Activated T-cell treated with anti-CD3 and anti-CD28 coated beads, Interleukin-2, amount 50 U/mL, for 1 hour (primary cell): ENCODE measurements around the gene PILRA.

Experiments
- DNase-seq: peaks from one replicate; pipeline ENCODE4 v3.0.0-alpha.2; 2020

The PILRA gene

DNA sequence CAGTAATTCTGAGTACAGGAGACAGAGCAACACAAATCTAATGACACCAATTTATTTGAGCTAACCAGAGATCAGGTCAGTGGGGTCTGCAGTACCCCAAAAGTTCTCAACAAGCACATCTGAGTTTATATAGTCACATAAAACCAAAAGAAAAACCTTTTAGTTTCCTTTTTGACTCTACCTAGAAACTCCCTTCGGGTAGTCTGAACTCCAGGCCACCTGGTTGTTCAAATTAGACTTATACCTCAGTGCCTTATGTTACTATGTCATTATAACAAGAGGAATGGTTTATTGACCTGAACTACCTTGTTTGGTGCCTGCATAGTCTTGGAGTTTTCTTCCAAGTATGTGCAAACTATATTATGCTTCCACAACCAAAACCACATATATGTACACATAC, 40.6 kb downstream of the PILRA start:
- DNase-seq: no peak

DNA sequence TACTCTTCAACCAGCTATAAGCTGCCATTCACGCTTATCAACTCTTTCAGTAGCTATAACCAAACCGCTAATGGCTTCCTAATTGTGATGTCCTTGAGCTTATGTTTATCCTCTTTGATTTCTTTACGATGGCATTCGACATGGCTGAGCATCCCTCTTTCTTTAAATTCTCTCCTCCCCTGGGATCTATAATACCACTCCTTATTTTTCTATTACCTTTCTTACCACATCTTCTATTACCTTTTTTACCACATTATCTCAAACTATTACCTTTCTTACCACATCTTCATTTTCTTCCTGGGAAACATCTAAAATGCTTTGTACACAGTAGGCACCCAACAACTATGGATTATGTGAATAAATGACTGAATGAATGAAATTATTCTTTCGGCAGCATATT, 42.2 kb downstream of the PILRA start:
- no peak for DNase-seq

DNA sequence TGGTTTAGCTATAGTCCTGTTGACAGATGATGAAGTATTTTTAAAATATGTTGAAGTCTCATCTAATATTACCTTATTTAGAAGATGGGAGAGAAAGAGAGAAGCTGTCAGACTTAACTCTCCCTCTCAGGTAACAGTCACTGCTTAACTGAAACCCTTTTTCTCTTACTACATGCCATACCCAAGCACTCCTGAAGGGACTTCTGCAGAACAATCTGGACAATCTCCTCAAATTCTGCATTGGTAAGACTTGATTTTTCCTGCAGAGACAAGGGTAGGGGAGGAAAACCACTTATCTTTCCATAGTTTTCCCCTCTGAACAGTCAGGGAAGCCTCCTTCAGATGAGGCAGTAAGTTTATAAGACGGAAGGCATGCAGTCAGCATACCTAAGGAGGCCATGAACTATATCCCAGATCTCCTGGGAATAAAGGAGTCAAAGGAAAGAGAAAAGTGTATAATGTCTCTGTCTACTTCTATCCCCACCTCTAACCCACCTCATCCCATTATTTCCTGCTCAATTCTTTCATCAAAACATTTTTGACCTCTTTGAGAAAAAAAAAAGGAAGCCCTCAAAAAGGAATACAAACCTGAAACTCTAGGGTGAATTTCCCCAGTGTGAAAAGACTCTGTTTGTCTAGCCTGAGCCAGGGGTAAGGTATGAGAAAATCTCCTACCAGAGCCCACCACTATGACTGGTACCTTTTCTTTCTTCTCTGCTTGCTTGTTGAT, 45.8 kb downstream of the PILRA start:
- no peak for DNase-seq

DNA sequence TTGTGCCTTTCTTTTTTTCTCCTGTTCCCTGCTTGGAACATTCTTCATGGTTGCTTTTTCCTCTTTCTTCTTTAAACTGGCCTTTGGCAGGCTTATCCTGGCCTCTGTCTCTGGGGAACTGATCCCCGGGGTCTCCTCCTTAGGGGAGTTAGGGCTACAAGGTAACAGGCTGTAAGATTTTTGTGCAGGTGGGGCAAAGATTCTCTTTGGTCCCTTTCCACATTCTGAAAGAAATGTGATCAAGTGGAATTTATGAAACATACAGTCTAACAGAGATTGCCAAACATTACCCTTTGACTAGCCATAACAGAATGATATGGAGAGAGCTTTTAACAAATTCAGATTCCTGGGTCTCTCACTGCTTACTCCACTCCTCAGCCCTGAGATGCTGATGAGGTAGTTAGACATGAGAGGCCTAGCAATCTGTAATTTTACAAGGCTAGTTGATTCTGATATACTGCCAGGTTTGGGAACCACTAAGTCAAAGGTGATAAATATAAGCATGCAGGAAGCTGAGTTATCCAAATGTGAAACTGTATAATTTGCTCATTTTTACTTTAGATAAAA, 46.5 kb downstream of the PILRA start:
- DNase-seq: no peak

DNA sequence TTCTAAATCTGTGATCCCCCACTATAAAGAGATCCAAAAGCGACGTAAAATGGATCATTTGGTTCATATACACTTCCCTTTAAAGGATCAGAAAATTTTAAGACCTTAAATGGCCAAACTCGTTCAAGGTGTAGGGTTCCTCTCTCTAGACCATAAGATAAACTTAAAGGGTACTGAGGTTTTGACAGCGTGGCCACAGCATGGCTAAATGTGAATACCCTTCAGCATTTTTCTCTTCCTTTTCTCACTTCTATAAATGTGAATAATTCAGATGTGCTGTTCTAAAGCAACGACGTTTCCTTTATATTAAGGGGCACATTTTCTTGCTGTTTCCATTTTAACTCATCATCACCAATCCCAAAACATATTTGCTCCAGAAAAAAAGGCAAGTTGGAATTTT, 50.0 kb downstream of the PILRA start:
- no peak for DNase-seq

DNA sequence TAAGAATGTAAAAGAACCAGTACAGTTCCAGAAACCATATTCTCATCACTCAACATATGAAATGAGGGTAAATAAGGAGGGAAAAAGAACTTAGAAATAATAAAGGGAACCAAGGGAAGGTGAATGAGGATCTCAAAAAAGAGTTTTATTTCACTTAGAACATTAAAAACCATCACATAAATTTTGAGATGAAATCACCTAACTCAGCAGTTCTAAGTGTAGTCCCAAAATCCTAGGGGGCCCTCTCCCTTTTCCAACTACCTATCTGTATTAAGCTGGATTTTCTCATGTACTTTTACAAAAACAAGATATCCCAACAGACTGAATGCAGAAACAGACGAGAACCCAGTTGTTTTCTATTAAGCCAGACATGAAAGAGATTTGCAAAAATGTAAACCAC, 52.1 kb downstream of the PILRA start:
- DNase-seq: no peak

DNA sequence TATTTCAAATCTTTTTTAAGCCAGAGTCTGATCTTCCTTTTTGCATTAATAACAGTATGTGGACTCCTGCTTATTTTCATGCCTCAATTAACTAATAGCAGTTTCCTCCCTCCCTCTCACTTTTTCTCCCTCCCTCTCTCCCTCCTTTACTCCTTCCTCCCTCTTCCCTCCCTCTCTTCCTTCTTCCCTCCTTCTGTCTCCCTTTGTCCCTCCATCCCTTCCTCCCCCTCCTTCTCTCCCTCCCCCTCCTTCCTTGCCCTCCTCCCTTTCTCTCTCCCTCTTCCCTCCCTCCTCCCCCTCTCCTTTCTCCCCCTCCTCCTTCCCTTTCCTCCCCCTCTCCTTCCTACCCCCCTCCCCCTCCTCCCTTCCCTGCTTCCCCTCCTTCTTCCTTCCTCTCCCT, 53.2 kb downstream of the PILRA start:
- no peak for DNase-seq

DNA sequence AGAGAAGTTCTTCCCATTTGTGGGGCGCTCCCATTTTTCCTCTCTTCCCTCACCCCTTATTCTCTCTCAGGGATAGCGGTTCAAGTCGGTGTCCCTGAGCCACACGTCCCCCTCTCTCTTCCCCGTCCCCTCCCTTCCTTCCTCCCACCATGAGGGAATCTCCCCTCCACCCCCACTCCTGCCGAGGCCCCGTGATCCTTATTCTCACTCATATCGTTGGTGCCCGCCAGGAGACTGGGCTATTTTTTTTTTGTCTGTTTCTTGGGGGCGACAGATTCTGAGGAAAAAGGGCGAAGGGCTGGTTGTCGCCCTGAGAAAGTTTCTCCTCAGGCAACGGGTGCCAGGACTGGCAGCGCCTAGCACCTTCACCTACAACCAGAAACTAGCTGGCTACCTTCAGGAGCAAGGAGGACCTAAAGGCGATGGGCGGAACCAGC, 54.5 kb downstream of the PILRA start:
- DNase-seq: no peak

DNA sequence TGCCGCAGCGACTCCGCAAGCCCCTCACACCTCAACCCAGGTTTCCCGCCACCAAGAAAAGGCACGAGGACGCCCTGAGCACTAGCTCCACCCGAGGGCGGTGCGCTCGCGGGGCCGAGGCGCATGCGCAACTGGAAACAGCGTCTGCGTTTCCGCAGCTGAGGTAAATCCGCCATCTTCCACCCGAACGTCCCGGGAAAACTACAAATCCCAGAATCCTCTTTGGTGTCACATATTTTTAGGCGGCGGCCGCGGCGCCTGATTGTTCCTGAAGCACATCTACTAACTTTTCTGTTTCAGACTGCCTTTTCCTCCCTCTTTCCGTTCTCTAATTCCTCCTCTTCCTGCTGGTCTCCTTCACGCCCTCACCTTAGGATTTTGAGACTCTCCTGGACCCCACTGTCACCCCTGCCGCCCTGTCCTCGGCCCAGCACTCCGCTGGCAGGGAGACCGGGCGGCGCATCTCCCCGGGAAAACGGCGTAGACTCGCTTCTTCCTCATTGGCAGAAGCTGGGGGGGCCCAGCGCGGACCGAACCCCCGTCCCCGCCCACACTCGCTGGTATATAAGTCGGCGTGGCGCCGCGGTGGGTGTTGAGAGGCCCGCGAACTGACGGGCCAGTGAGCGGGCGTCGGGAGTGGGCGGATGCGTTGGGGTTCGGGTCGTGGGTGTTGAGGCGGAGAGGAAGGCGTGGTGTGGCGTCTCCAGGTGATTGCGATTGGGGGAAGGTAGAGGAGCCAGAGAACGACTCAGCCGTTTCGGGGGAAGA, 55.1 kb downstream of the PILRA start, which contains the start of gene ZCWPW1:
ZCWPW1 (minus strand) TSS at position 505 of the 768 bp plus-strand sequence. CDS start 8,054 bp downstream, outside the sequence.
- peak; percentile 98 for DNase-seq

DNA sequence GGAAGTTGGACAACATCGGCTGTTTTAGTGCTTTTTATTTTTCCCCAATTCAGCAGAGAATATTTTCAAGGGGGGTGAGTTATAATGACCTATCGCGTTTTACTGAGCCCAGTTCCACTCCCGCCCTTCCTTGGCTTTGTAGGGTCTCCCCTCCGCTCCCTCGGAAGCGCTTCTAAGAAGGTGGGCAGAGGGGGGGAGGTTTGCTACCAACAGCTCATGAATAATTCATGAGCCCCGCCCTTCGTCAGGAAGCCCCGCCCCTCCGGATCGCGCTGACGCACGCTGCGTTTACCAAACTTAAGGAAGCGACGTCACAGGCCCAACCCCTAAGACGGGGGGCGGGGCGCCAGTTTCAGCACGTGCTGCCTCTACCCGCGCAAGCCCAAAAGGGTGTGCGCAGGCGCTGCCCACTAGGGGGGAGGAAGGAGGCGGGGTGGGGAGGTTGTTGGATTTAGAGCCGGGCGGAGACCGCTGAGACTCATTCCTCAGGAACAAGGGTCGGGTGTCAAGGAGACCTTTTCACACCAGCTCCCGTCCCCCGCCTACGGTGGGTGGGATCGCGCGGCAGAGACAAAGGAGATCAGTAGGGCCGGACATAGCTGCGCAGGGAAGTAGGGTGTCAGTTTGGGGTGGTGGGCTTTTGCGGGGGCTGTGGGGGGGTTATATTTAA, 55.8 kb downstream of the PILRA start:
- DNase-seq: peak; percentile 100

DNA sequence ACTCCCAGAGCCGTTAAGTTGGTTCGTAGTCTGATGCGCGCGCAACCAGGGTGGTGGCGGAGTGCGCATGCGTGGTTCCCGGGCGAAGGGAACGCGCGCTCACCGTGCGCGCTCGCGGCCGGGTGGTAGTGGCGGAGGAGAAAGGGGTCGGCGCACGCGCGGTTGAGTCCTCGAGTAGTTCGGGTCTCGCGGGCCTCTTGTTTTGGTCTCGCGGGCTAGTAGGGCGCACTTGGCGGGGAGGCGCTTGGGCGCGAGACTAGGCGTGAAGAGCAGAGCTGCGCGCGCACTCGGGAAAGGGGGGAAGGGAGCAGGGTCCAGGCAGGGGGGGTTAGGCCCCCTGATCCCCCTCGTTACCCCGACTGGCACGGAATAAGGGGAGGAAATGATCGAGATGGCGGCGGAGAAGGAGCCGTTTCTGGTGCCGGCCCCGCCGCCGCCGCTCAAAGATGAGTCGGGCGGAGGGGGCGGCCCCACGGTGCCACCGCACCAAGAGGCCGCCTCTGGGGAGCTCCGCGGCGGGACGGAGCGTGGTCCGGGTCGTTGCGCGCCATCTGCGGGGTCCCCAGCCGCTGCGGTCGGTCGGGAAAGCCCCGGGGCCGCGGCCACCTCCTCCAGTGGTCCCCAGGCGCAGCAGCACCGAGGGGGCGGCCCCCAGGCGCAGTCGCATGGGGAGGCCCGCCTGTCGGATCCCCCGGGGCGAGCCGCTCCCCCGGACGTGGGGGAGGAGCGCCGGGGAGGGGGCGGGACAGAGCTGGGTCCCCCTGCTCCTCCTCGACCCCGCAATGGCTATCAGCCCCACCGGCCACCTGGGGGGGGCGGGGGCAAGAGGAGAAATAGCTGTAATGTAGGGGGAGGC, 56.6 kb downstream of the PILRA start, which contains the start of gene MEPCE:
MEPCE (plus strand) TSS at position 195 of the 856 bp plus-strand sequence; CDS start at position 383, 188 bp downstream.
- DNase-seq: peak; percentile 98

DNA sequence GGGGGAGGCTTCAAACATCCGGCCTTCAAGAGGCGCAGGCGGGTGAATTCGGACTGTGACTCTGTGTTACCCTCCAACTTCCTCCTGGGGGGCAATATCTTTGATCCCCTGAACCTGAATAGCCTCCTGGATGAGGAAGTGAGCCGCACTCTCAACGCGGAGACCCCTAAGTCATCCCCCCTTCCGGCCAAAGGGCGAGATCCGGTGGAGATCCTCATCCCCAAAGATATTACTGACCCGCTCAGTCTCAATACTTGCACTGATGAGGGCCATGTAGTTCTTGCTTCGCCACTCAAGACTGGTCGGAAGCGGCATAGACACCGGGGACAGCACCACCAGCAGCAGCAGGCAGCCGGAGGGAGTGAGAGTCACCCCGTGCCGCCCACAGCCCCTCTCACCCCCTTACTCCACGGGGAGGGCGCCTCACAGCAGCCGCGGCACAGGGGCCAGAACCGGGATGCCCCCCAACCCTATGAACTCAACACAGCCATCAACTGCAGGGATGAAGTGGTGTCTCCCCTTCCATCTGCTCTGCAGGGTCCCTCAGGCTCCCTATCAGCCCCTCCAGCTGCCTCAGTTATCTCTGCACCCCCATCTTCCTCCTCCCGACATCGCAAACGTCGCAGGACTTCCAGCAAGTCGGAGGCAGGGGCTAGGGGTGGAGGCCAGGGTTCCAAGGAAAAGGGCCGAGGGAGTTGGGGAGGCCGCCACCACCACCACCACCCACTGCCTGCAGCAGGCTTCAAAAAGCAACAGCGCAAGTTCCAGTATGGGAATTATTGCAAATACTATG, 57.4 kb downstream of the PILRA start:
- DNase-seq: peak; percentile 46

DNA sequence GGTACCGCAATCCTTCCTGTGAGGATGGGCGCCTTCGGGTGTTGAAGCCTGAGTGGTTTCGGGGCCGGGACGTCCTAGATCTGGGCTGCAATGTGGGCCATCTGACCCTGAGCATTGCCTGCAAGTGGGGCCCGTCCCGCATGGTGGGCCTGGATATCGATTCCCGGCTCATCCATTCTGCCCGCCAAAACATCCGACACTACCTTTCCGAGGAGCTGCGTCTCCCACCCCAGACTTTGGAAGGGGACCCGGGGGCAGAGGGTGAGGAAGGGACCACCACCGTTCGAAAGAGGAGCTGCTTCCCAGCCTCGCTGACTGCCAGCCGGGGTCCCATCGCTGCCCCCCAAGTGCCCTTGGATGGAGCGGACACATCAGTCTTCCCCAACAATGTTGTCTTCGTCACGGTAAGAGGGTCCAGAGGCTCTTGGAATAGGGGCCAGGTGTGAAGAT, 58.0 kb downstream of the PILRA start:
- peak; percentile 31 for DNase-seq

DNA sequence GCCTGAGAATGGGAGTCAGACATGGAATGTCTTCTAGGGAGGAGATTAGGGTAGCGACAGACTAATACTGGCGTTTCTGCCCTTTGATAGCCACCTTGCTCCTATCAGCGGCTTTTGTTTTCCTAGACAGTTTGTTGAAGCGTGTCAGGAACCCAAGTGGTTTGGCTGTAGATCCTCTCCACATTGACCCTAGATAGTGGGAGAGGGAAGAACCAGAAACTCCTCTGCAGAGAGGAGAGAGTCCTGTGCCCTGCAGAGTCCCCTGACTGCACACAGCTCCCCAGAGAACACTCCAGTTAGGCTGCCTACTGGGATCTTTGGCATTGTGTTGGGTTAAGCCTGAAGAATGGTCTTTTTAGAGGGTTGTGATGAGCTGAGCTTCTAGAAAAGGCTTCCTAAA, 58.8 kb downstream of the PILRA start:
- DNase-seq: no peak

DNA sequence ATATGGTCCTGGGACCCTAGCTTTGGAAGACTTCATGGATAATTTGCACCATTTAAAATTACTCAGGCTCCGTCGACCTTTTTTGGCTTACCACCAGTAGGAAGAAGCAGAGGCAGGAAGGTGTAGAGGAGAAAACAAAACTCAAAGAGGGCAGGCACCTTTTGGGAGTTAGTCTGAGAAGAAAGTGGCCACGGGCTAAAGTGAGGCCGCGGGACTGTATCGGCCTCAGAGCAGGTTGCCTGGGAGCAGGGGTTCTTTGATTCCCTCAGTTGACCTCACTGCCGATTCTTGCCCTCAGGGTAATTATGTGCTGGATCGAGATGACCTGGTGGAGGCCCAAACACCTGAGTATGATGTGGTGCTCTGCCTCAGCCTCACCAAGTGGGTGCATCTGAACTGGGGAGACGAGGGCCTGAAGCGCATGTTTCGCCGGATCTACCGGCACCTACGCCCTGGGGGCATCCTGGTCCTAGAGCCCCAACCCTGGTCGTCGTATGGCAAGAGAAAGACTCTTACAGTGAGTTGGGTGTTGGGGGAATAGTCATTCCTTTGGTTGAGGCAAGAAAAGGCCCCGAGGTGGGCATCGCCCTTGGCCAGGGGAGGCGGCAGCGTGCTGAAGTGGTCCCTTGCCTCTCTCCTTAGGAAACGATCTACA, 59.5 kb downstream of the PILRA start:
- no peak for DNase-seq

DNA sequence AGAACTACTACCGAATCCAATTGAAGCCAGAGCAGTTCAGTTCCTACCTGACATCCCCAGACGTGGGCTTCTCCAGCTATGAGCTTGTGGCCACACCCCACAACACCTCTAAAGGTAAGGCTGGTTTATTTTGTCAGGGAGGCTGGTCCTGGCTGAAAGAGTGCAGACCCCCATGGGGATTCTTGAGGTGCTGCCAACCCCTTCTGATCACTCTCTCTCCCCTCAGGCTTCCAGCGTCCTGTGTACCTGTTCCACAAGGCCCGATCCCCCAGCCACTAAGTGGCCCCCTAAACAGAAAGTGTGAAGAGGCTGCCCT, 59.9 kb downstream of the PILRA start:
- no peak for DNase-seq

DNA sequence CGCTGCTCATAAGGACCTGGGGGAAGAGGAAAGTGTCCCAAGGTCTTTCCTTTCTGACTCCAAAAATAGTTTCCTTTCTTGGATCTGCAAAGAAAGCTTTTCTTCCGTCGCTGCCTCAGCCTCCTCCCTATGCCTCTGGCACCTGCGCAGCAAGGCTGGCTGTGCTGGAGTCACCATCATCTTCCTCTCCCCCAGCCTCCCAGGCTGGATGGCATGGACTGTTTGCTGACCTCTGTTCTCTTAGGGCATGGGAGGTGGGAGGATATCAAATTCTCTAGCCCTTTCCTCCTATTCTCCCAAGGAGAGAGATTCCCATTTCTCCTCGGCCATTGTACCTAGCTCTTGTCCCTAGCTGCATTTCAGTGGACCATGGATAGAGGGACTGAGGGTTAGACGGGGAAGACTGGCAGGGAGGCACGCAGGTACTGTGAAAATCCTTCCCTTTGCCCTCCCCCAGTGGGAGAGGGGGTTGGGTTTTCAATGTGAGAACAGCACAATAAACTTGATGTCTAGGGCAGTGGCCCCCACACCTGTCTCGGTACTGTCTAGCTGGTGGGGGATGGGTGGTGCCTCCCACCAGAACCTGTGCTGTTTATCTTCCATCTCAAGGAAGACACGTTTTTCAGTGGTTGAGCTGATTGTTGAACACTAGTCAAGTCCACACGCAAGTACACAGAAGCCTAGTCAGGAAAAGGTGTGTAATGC, 60.5 kb downstream of the PILRA start:
- DNase-seq: no peak

DNA sequence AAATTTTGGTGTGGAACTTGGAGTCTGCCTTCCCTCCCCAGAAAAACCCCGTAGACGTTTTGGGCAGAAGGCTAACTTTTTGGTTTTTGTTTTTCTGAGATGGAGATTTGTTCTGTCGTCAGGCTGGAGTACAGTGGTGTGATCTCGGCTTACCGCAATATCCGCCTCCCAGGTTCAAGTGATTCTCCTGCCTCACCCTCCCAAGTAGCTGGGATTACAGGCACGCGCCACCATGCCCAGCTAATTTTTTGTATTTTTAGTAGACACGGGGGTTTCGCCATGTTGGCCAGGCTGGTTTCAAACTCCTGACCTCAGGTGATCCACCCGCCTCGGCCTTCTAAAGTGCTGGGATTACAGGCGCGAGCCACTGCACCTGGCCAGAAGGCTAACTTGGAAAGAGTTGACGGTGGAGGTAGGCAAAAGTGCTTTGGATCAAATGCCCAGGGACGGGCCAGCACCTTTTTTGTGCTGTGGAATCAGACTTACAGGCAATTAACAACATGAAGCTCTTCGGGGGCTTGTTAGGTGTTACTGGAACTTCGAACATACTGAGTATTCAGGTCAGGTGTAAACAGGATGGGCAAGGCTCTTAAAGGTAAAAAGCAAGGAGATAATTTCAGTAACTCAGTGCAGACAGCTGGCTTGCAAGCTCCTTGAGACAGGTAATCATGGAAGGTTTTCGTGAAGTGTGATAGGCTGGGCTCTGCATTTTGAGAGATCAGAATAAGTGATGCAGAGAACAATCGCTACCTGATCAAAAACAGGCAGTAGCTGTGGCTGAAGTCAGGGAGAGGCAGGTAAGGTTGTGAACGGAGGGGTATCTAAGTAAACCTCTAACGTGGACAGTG, 61.2 kb downstream of the PILRA start:
- no peak for DNase-seq
